Measurements from ENCODE around the gene ZNF319.

The ZNF319 gene

DNA sequence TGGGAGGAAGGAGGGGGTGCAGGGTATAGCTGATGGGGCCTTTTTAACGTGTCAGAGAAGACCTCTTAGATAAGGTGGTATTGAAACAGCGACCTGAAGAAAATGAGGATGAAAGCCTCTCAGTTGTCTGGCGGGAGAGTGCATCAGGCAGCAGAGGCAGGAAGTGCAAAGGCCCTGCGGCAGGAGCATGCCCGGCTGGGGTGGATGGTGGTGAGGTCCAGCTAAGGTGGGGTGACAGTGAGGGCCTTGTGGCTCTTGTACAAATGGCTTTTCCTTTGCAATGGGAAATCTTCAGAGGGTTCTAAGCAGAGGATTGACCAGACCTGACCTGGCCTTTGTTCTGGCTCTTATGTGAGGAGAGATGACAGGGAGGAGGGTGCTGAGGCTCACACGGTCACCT lies 36.5 kb upstream of the ZNF319 start:
- DNase-seq: no peak

DNA sequence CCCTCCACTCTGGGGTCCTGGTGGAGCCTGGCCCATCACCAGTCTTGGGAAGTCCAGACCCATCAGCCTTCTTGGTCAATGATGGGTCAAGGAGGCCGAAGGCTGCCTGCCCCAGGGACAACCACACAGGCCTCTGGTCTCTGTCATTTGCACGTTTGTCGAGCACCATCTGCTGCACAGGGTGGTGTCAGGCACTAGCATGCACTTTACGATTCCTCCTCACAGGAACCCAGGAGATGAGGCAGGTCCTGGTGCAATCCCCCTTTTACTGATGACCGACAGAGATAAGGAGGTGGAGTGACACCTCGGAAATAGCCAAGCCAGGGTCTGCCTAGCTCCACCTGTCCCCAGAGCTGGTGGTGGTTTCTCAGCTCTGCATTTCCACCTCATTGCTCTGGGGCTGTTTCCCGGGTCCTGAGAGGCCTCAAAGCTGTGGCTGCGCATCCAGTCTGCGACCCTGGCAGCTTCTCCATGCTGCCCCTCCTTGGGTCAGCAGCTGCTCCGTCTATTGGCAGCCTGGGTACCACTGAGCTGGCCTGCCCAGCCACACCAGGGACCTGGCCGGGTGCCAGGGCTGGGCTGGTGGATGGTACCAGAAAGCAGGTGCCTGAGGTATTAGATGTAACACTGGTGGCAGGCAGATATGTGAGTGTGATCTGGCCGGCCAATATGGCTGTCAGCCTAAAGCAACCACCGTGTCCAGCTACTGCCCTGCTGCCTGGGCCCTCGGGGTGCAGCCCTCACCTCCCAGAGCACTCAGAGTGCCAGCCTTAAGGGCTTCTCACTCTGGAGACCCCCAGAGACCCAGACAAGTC lies 35.1 kb upstream of the ZNF319 start:
- DNase-seq: no peak

- no peak for DNase-seq
Observed at GRCh38 chr16:58034774-58035173, 34.3 kb upstream of the ZNF319 start.

- DNase-seq: no peak
Observed at GRCh38 chr16:58034128-58034685, 33.7 kb upstream of the ZNF319 start.

DNA sequence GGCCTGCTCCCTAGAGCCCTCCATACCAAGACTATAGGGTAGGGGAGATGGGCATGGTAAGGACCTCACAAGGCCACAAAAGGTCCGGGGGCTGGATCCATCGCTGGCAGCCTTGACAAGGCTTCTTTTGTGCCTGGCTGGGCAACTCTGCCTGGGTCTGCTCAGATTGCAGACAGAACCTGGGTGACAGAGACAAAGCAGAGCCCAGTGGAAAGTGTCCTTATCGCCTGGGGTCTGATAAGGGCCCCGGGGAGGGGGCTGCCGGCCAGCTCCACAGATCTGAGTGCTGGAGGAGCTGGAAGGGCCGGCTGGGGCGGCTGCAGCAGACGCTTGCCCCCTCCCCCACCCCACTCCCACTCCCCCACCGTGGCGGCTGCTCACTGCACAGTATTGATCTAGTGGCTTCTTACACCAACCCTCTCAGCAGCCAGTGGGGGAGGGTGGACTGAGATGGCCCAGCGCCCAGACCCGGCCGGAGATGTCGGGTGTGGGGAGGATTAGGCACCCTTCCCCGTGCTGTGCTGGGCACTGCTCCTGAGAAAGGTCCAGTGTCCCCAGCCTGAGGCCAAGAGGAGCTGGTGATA lies 32.3 kb upstream of the ZNF319 start:
- no peak for DNase-seq

- no peak for DNase-seq
Observed at GRCh38 chr16:58031016-58031800, 30.7 kb upstream of the ZNF319 start.

DNA sequence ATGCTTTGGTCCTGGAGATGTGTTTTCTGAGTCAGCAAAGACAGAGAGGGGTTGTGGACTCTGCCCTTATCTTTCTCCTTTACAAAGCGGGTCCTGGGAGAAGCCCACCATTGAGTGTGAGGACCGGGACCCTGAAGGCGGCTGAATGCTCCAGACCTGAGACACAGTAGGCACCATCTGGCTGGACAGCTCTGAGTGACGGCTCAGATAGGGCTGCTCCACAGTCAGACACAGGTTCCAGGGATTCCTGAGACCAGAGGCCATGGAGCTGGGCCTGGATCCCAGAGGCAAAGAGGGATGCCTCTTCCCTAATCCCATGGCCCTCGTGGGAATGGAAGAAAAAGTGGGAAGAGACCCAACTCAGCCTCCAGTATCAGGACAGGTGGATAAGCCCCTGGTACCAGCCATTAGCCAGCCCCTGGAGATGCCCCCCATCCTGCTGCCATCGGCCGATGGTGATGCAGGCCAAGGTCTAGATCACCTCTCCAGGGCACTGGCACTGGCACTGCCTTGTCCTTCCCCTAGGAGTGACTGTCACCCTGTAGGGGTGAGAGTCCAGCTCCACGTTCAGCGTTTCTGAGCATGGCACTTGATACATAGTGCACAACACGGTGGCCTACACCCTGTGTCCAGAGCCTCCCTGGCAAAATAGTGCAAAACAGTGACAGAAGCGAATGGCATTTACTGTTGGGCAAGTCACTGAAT lies 29.8 kb upstream of the ZNF319 start:
- no peak for DNase-seq

DNA sequence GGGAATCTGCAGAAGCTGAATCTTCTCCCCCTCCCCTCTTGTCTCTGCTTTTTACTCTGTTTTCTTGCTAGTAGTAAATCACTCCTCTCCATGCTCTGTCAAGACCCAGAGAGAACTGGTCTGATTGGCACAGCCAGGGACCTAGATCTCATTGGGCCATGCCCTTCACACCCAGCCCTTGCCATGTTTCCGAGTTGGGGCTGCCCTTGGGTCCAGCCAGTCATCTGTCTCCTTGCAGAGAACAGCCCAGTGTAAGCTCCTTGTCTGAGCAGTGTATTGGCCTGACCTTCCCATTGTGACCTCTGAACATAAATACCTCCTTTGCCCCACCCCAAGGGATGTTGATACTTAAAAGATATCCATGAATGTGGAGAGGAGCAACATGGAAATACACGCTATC lies 28.9 kb upstream of the ZNF319 start:
- no peak for DNase-seq

DNA sequence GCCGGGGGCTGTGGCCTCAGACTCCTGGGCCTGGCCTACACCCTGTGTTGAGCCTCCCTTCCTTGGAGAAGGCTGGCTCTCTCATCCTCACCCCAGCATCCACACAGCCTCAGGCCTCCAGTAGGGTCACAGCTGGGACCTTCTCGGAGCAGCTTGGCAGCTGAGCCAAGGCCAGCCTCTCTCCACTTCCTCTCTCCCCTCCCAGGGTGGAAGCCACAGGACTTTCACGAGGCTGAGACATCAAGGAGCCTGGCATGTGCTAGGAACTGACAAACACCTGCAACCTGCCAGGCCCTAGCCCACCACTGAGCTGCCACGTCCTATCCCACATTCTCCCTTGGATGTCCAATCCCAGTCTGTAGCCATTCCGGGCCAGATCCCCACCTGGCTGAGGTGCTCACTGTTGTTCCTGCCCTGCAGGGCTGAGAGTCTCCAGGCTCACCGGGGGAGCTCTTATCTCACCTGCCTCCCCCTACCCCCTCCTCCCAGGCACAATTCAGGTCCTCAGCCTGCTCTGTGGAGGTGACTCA lies 28.1 kb upstream of the ZNF319 start:
- no peak for DNase-seq

GRCh38 chr16:58027916-58028455 lies 27.5 kb upstream of the ZNF319 start:
- no peak for DNase-seq

- no peak for DNase-seq
Observed at GRCh38 chr16:58027161-58027915, 26.9 kb upstream of the ZNF319 start.

GRCh38 chr16:58026705-58027160 lies 26.3 kb upstream of the ZNF319 start:
- DNase-seq: no peak

DNA sequence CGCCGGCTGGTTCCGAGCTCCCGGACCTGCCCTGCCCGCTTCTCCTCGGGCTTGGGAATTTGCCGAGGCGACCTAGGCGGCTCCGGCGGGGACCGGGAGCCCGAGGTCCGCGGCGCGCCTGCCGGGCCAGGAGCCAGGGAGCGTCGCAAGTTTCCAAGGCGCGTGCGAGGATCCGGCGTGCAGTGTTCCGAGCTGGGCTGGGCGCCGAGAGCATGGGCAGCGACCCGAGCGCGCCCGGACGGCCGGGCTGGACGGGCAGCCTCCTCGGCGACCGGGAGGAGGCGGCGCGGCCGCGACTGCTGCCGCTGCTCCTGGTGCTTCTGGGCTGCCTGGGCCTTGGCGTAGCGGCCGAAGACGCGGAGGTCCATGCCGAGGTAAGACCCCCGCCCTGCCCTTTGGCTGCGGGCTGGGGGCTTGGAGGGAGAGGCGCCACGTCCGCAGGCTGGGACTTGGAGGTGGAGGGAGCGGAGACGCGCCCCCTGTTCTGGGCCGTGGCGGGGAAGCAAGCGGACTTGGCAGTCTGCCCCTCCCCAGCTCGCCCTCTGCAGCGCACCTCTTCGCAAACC lies 25.8 kb upstream of the ZNF319 start:
- DNase-seq: peak; percentile 25

DNA sequence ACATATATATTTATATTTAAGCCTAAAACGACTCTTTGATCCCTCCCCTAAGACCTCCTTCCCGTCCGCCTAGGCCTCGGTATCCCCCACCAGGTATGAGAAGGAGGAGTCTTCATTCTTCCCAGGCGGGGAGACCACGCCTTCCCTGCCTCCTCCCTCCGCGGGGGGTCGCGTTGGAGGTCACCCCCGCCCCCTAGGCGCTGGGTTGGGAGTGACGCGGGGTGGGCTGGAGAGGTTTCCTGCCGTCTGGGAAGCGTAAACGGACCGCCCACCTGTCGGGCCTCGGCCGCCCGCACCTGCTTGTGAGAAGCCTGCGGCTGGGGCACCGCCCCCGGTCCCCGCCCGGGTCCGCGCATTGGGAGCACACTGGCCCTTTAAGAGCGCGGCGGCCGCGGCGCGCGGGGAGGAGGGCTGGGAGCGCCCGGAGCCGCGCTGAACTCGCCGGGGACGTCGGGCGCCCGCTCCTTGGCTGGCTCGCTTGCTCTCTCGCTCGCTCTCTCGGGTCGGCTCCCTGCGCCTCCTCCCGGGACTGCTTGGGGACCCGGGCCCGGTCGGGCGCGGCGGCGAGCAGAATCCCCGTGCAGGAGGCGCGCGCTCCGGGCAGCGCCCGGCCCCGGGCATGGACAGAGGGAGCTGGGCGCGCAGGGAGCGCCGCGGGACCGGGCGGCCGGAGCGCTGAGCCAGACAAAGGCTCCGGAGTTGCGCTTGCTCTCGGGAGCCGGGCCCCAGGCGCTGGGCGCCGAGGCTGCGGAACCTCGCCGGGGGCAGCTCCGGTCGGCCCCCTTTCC lies 25.1 kb upstream of the ZNF319 start, which contains the start of gene MMP15:
Gene MMP15, plus strand, starts transcription at position 404 of the 788 bp plus-strand sequence. CDS start 597 bp downstream, outside the sequence.
- DNase-seq: peak; percentile 44

DNA sequence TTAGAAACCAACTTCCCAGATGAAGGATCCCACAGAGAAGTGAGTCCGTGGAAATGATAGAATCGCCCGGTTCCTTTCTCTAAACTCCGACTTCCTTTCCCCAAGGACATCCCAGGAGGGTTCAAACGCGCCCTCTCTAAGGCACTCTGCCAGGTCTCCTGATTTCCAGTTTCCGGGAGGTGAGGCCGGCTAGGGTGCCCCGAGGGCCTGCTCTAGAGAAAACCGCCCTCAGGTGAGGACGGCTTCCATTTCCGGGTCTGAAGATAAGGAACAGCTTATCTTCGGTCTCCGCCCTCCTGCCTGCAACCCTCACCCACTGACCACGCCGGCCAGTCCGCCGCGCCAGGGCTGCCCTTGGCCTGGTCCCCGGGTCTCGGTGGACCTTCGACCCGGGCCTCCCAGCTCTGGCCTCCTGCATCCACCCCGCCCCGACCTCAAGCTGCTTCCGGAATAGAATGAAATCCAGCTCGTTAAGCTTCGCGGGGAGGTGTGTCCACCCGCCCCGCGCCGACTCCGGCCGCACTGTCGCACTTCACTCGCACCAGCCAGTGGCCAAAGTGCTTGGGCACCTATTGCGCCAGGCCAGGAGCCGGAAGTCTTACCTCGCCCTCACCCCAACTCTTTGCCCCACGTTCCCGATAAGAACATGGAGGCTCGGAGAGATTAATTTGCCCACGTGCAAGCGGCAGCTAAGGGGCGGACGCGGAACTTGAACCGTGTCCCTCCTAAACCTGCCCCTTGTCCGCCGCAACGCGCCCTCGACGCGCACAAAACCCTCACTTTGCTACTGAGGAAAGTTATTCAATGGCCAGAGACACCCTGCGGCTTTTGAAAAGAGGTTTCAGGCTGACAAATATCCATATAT lies 24.2 kb upstream of the ZNF319 start:
- DNase-seq: no peak

DNA sequence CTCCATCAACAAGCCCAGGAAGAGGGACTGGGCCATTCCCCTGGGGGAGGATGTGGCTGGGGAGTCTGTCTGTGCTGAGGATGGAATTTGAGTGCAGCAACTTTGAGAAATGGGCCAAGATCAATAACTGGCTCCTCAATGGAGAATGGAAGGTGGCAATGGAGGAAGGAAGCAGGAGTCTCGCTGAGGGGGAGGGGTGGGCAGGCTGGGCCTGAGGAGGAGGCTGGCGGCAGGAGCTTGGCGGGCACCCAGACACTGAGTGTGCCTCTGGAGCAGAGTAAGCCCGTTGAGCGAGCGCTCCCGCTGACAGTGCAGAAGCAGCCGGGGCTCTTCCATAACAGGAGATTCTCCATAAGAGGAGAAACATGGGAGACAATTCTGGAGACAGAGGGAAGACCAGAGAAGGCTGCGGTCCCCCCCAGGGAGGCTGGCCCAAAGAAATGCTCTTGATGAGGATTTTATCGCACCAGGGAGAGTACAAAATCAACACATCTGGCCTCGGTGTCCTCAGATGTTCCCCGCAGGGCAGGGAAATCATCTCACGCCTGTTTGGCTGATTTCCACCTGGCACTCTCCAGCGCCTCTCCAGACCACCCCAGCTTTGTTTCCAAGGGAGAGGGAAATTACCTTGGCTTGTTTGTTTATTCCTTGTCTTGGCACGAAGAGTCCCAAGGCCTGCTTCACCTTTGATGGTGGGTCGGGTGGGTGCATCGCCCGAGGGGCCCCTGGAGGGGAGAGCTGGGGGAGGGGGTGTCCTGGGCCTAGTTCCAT lies 22.3 kb upstream of the ZNF319 start:
- peak; percentile 62 for DNase-seq

- peak; percentile 62 for DNase-seq
Observed at GRCh38 chr16:58021661-58022551, 21.4 kb upstream of the ZNF319 start.

Data from HCEC 1CT (cell line).